Measurements from ENCODE around the gene HCRTR2.
"Not testable (repeated sequence)": the region's sequence is repeated elsewhere in the genome, so short reads cannot be mapped to it uniquely, and the experiment has no call there.

The HCRTR2 gene

DNA sequence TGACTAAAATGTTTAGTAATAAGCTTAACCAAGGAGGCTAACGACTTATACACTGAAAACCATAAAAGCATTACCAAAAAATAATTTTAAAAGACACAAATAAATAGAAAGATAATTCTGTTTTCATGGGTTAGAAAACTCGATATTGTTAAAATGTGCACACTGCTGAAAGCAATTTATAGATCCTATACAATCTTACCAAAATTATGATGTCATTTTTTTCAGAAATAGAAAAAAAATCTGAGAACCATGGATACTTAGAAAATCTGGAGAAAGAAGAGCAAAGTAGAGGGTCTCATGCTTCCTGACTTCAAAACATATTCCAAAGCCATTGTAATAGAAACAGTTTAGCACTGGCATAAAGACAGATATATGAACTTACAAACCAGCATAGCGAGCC is 46.6 kb downstream of the HCRTR2 start:
- no peak for DNase-seq

DNA sequence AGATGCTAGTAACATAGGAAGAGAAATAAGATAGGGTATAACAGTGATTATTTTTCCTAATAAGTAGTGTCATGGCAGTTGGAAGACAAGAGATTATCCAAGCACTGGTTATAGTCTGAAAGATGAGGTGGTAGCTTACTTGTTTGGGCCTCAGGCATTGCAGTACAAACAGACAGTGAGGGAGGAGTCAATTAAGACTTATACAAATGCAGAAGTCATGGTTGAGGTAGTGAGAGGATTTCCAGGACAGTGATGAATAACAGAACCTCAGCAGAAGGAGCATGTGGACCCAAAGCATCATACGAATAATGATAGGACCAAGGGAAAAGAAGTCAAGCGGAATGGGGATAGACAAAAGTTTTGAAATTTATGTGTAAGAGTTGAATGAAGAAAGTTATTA is 53.5 kb downstream of the HCRTR2 start:
- DNase-seq = no peak

- no peak for DNase-seq
These were observed 64.8 kb downstream of the HCRTR2 start for GRCh38 chr6:55239099-55239498.

DNA sequence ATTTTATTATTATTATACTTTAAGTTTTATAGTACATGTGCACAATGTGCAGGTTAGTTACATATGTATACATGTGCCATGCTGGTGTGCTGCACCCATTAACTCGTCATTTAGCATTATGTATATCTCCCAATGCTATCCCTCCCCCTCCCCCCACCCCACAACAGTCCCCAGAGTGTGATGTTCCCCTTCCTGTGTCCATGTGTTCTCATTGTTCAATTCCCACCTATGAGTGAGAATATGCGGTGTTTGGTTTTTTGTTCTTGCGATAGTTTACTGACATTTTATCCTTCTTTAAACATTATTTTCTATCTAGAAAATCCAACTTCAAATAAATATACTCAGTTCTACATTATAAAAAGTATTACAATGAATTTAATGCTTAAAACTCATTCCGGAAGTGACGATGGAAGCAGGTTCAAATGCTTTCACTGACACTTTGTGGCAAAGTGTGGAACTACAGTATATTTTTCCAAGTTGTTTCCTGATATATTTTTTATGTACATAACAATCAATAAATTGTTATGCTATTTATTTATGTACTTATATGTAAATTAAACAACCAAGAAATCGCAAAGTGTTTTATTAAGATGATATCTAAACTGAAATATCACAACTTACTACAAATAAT is 66.8 kb downstream of the HCRTR2 start:
- not testable (repeated sequence) for DNase-seq

DNA sequence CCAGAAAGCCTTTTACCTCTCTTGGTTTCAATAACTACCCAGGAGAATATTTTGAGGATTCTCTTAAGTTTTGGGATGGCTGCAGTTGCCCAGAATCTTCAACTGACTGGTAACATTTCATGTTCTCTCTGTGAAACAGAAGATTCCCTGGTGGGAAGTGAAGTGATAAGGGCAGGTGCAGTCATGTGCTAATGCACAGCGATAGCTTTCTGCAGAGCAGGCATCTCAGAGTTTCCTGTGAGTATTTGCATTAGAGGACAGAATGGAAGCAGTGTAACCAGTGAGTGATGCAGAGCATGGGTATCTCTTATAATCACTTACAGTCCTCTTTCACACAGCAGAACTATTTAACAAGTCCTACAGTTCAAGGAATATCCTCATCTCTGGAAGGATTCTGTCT is 76.1 kb downstream of the HCRTR2 start:
- no peak for DNase-seq

- peak; percentile 58 for DNase-seq
These were observed 80.8 kb downstream of the HCRTR2 start for GRCh38 chr6:55255113-55255512.

GRCh38 chr6:55260181-55260580 is 85.9 kb downstream of the HCRTR2 start:
- DNase-seq = no peak

DNA sequence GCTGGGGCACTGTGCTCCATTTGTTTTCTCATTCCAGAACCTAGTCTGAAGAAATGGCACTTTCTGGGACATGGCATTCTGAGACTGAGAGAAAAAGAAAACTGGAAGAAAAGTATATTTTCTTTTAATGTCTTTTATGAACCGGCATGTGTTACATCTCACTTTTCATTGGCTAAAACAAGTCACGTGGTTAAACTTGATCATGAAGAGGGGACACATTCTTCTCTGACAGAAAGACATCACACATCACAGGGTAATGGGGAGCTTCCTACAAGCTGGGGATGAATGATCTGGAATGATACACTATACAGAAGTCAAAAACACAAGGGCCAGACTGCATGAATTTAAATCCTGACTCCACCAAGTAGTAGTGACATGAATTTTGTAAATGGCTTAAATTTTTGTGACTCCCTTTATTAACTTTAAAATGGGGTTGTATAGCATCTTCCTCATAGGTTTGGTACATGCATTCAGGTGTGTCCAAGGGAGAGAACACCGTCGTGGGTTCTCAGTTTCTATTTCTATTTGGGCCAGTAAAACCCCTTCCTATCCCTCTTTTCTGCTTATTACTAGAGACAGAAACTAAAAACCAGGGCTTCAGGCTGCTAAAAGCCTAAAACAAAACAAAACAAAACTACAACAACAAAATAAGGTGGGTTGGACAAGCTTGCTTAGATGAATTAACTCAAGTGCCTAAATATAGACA is 91.2 kb downstream of the HCRTR2 start:
- no peak for DNase-seq

GRCh38 chr6:55266896-55267295 is 92.6 kb downstream of the HCRTR2 start:
- no peak for DNase-seq

DNA sequence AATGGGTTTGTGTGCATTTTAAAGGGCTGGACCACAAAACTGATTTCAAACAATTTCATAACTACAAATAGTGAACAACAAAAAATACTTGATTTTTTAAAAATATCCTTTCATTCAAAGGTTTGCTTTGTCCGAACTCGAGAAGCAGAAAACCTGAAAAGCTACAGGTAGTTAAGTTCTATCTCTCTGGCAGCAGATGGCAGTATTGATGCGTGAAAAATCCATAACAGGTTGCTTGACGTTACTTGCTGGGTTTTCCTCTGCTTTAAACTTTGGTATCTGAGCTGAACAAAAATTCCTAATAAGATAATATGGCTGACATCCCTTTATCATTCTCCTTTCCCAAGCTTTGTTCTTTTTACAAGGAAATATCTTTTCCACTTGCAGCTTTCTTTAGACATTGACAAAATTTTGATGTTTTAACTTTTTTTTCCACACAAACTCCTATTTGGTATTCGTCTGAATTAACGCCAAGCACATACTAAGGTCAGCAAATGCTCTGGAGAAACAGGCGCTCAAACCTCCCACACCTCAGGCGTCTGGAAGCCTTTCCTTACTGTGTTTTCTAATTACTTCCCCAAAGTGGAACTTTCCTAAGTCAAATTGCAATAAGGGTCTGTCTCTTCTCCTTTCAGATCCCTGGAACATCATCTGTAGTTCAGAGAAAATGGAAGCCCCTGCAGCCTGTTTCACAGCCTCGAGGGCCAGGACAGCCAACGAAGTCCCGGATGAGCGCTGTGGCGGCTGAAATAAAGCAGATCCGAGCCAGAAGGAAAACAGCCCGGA is 102.6 kb downstream of the HCRTR2 start:
- DNase-seq = peak; percentile 89

DNA sequence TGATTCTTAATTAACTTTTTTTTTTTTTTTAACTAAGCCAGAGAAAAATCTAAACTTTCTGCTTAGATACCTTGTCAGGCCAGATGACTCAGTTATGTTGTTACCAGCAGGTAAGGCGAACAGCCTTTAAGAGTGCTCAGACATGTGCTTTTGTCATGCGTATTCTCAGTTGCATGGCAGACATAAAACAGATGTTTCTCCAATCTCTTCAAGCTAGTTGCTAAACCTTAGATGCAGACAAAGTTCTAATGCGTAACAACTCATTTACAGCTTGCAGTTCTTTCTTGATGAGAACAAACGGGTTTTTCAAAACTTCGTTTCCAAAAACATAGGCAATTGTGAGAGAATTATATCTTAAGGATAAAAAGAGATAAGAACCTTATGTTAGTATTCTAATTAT is 103.3 kb downstream of the HCRTR2 start:
- peak; percentile 59 for DNase-seq

DNA sequence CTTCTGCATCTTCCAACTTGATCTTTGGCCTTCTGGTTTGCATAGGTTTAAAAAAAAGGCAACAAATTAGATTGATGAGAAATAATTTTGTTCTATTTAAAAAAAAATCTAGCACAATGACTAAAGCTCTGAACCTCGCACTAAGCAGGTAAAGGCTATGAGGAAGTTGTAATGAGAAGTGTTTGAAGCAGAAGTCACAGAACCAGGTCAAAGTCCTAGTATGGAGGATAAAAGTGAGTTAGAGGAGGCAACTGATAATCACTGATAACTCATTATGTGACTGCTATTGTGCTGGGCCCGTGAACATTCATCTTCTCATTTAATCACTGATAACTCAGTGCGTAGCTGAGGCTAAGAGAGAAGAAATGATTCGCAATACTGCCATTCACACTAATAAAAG is 106.9 kb downstream of the HCRTR2 start:
- no peak for DNase-seq

- no peak for DNase-seq
These were observed 107.8 kb downstream of the HCRTR2 start for GRCh38 chr6:55282115-55282514.

DNA sequence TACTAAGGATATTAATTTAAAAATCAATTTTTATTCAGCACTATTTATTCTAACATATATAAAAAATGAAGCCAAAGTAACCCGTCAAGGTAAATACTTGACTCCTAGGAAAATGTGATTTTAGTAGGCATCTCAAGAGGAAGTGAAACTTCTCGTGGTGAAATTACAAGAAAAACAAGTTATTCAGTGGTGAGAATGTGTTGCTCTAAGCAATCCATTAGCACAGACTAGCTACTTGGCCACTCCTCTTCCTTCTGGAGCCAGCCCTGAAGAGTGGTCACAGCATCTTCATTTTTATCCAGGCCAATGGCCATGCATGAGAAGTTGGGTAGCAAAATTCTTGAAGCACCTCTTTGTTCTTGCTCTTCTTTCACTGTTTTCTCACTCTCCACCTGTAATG is 112.5 kb downstream of the HCRTR2 start:
- no peak for DNase-seq

GRCh38 chr6:55290736-55291135 is 116.4 kb downstream of the HCRTR2 start:
- DNase-seq = no peak

GRCh38 chr6:55293116-55293515 is 118.8 kb downstream of the HCRTR2 start:
- DNase-seq = no peak

DNA sequence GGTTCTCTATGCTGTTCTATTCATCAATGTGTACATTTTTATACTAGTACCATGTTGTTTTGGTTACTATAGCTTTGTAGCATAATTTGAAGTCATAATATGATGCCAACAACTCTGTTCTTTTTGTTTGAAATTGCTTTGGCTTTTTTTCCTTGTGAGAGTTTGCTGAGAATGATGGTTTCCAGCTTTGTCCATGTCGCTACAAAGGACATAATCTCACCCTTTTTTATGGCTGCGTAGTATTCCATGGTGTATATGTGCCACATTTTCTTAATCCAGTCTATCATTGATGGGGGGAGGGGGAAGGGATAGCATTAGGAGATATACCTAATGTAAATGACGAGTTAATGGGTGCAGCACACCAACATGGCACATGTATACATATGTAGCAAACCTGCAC is 122.9 kb downstream of the HCRTR2 start:
- DNase-seq = not testable (repeated sequence)

GRCh38 chr6:55299286-55299985 is 125.1 kb downstream of the HCRTR2 start:
- DNase-seq = no peak

- DNase-seq = no peak
These were observed 130.4 kb downstream of the HCRTR2 start for GRCh38 chr6:55304747-55305146.

DNA sequence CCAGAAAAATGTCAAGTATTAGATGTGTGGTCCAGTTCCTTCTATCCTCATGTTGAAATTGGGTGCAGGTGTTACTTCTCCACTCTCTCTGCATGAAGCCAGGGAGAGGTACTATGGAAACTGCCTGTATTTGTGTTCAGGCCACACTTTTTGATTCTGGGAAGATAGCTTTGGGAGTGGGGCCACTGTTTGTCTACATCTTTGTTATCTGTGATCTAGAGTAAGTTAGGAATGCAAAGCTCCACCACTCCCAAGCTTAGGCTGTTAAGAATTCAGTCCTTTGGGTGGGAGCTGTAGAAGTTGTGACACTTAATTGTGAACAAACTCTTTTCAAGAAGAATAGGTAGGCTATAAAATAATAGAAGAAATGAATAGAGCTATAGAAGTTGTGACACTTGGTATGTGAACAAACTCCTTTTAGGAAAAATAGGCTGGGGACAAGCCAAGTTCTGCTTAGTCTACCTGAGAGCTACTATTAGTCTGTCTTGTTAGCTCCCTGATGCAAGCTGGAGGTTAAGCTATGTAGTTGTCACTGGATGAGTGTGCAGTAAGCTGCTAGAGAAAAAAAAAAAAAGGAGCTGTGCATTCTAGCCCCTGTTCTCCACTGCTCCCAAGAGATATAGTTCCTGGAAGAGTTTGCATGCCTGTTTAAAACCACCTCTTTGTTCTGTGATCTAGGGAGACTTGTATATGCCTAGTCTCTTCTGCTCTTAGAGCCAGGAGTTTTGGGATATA is 145.8 kb downstream of the HCRTR2 start:
- DNase-seq = peak; percentile 55

DNA sequence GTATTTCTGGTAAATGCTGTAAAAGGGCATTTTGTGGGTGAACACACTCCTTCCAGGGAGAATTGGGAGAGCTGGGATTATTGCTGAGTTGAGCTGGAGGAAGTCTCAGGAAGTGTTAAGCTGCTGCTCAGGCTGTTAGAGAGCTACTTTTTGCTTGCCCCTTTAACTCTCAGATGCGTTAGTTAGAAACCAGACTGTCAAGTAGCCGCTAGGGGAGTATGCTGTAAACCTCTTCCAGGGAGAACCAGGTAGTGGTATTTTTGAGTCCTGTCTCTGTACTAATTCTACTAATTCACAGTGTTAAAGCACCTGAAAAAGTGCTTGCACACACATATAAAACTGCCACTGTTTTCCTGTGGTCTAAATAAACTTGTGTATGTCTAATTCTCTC is 146.4 kb downstream of the HCRTR2 start:
- DNase-seq = no peak

GRCh38 chr6:55327169-55327568 is 152.9 kb downstream of the HCRTR2 start, which contains the start of gene GFRAL:
Gene GFRAL (plus strand): TSS chr6:55327469. CDS start chr6:55327555, 86 bp downstream.
- DNase-seq = no peak

Measured in islet precursor cell (in vitro differentiated cells).